ENCODE results near the gene RIPOR1. TPM values are rescaled to one million over a fixed set of nuclear protein-coding genes. Genes with fewer than 3 reads are reported as not detected.
A peak's percentile ranks its signal among the peaks of the same experiment; 100 is the strongest.
"Not testable (repeated sequence)": the region's sequence is repeated elsewhere in the genome, so short reads cannot be mapped to it uniquely, and the experiment has no call there.

Gene RIPOR1, protein sequence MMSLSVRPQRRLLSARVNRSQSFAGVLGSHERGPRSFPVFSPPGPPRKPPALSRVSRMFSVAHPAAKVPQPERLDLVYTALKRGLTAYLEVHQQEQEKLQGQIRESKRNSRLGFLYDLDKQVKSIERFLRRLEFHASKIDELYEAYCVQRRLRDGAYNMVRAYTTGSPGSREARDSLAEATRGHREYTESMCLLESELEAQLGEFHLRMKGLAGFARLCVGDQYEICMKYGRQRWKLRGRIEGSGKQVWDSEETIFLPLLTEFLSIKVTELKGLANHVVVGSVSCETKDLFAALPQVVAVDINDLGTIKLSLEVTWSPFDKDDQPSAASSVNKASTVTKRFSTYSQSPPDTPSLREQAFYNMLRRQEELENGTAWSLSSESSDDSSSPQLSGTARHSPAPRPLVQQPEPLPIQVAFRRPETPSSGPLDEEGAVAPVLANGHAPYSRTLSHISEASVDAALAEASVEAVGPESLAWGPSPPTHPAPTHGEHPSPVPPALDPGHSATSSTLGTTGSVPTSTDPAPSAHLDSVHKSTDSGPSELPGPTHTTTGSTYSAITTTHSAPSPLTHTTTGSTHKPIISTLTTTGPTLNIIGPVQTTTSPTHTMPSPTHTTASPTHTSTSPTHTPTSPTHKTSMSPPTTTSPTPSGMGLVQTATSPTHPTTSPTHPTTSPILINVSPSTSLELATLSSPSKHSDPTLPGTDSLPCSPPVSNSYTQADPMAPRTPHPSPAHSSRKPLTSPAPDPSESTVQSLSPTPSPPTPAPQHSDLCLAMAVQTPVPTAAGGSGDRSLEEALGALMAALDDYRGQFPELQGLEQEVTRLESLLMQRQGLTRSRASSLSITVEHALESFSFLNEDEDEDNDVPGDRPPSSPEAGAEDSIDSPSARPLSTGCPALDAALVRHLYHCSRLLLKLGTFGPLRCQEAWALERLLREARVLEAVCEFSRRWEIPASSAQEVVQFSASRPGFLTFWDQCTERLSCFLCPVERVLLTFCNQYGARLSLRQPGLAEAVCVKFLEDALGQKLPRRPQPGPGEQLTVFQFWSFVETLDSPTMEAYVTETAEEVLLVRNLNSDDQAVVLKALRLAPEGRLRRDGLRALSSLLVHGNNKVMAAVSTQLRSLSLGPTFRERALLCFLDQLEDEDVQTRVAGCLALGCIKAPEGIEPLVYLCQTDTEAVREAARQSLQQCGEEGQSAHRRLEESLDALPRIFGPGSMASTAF
- 132 and 181 TPM in 2 replicates for total RNA-seq

DNA sequence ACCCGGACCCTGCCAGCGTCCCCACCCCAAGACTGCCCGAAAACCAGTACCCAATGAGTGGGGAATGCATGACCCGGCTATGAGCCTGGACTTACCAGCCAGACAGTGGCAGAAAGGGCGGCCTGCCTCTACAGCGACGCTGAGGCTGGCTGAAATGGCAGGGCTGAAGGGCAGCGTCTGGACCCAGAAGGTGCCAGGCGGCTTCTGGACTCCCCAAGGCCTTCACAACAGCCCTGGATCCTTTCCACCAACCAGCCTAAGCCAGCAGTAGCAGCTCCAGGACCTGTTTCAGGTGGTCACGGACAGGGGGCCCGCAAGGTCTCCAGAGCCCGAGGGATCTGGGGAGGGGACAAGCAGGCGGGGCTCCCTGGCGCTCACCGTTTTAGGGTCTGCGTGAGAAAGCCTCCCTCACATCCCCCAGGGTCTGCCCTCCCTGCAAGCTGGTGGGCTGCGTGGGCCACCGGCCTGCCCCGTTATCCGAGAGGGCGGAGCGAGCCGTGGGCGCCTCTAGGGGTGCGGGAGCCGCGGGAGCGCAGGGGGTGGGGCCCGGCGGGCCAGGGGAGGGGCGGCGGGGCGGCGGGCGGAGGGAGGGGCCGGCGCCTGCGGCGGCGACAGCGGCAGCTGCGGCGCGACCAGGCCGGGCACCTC is at the start of gene RIPOR1:
Gene RIPOR1, plus strand, starts transcription at position 608 of the 648 bp plus-strand sequence. CDS start 9,618 bp downstream, outside the sequence.
- DNase-seq (ENCODE audit: extremely low read depth, low read depth, low spot score): no peak

DNA sequence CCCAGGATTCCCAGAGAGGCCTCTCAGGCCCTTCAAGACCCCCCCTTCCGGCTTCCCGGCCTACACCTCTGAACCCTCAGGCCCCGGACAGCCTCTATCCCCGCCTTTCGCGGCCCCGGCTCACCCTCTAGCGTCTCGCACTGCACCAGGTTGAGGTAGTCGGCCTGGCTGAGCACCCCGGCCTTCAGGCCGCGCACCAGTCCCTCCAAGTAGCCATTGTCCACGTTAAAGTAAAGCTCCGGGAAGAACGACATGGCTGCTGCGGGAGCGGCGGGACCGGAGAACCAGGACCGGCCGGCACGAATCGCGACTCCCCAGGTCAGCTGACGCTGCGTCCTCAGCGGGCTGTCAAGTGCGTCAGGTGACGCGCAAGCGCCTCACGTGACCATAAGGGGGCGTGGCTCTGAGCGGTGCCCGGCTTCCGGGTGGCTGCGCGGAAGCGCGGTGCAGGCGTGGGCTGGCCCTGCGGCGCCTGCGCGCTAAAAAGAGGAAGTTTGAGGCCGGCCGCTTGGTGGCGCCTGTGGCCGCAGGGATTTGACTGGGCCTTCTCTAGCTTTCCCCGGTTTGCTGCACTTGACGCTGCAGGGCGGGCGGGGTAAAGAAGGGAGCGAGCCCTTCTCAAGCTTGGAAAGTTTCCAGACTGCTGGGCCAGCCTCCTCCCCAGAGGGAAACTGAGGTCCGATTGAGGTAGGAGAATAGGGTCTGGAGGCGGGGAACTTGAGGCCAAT is 47.6 kb upstream of the RIPOR1 start, which contains the start of gene ATP6V0D1:
Gene ATP6V0D1, minus strand, starts transcription at position 325 of the 728 bp plus-strand sequence. Its CDS starts 71 bp downstream, at position 254.
- peak; percentile 76 for DNase-seq (ENCODE audit: extremely low read depth, low read depth, low spot score)

DNA sequence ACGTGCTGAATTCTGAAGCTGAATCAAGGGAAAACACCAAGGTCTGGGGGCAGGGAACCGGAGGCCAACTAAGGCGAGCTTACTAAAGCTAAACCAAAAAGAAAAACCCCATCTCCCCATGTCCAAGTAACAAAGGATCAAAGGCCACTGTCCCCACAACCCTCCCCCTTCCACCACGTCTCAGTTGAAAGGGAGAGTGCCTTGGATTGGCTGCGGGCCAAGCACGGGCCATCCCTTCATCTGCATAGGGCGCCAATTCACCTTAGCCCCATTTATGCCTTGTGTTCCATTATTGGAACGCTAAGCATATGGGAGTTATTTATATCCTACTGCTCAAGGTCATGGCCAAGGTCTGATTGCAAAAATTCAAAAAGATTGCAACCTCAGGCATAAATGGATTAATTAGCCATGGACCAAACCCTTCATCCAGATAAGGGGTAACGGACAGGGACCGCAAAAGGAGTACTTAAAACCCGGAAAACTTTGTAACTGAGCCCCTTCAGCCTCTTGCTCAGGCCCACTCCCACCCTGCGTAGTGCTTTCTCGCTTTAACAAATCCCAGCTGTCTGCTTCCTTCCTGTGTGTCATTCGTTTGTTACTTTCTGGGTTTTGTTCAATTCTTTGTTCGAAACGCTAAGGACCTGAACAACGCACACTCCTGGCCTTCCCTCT is 46.9 kb upstream of the RIPOR1 start:
- no peak for DNase-seq (ENCODE audit: extremely low read depth, low read depth, low spot score)

DNA sequence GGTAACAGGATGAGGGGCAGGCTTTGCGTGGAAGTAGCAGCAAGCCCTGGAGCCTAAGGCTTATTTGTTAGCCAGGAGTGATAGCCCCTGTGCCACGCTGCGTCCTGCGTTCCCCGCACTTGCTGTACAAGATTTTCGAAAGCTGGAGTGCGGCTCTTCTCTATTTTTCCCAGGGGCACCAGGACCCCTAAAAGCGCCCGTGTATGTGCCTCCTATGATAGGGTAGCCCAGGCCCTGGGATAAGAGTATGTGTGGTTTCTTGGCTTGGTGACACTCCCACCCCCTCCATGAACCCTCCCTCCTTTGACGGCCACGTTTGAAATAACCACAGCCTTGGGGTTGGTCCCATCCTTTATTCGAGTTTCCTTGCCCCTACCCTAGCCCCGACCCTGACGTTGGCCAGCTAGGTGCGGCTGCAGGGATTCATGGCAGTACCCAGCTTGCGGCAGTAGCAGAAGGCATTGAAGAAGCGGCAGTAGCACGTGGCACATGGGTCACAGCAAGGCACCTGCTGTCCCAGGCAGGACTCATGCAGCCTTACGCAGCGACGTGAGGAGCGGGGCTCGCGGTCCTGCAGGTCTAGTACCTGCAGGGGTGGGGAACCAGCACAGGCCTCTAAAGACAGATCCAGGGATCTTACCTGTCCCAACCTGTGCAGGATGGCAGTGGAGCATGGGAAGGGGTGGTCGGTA is 46.2 kb upstream of the RIPOR1 start:
- no peak for DNase-seq (ENCODE audit: extremely low read depth, low read depth, low spot score)

DNA sequence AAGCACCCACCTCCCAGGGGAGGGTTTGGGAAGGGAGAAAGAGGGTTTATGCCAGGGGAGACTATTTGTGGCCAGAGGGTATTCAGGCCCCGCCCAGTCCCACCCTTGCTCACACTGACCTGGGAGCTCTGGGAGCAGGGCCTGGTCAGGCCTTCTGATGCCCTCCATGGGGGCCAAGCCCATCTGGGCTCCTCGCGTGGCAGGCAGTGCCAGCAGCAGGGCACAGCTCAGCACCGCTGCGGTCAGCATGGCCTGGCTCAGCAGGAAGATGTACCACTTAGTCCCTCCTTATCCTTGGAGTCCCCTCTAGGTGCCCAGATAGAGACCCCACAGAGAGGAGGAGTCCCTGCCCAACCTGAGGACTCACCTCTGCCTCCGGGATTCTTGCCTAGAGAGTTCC is 45.5 kb upstream of the RIPOR1 start, which contains the start of gene AGRP:
Gene AGRP, minus strand, starts transcription at position 398 of the 400 bp plus-strand sequence. Its CDS starts 149 bp downstream, at position 249.
- DNase-seq (ENCODE audit: extremely low read depth, low read depth, low spot score): no peak

DNA sequence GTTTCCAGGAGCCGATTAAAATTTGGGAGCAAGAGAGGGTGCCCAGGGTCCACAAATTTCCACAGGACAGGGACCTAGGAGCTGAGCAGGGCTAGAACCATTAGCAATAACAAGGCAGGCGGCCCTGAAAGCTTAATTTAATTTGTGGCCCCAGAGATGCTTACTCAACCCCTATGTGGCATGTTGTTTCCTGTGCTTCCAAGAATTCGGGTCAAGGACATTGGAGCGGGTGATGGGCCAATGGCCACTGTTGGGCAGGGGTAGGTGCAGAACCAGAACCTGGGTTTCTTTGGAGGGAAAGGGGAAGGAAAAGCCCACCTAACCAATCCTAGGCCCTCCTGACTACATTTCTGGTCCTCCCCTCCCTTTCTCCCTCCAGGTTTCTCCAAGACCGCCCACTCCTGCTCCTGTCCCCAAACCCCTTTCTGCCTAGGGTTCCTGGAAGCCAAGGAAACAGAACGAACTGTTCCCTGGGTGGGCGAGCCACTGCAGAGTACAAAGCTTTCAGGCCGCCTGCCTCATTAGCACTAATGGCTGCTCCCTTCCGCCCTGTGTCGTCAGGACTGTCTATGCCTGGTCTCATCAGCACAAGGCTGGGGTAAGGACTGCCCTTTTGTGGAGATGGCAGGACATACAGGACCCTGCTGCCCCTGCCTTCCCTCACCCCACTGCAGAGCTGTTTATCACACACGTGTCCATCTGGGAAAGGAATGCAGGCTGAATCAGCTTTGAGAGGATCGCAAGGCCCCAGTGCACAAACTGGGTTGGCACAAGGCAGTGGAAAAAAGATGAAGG is 44.7 kb upstream of the RIPOR1 start:
- no peak for DNase-seq (ENCODE audit: extremely low read depth, low read depth, low spot score)

DNA sequence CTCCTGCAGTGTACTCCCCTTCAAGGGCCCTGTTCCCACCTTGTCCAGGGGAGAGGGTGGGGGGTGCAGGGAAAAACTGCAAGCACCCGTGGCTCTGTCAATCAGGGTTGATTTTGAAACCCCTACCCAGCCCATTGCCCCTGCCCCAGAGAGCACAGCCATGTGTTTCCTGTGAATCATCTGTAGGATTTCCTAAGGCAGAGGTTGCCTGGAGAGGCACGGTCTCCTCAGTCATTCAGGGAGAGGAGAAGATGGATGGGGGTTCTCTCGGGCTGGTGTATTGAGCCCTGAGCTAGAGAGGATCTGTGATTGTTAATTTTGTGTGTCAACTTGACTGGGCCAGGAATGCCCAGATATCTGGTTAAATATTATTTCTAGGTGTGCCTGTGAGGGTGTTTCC is 41.8 kb upstream of the RIPOR1 start:
- DNase-seq (ENCODE audit: extremely low read depth, low read depth, low spot score): no peak

DNA sequence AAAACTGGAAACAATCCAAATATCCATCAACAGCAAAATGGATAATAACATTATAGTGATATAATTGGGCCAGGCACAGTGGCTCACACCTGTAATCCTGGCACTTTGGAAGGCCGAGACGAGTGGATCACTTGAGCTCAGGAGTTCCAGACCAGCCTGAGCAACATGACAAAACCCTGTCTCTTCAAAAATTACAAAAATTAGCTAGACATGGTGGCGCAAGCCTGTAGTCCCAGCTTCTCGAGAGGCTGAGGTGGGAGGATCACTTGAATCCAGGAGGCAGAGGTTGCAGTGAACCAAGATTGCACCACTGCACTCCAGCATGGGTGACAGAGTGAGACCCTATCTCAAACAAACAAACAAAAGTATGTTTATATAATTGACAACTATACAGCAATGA is 41.1 kb upstream of the RIPOR1 start:
- not testable (repeated sequence) for DNase-seq (ENCODE audit: extremely low read depth, low read depth, low spot score)

DNA sequence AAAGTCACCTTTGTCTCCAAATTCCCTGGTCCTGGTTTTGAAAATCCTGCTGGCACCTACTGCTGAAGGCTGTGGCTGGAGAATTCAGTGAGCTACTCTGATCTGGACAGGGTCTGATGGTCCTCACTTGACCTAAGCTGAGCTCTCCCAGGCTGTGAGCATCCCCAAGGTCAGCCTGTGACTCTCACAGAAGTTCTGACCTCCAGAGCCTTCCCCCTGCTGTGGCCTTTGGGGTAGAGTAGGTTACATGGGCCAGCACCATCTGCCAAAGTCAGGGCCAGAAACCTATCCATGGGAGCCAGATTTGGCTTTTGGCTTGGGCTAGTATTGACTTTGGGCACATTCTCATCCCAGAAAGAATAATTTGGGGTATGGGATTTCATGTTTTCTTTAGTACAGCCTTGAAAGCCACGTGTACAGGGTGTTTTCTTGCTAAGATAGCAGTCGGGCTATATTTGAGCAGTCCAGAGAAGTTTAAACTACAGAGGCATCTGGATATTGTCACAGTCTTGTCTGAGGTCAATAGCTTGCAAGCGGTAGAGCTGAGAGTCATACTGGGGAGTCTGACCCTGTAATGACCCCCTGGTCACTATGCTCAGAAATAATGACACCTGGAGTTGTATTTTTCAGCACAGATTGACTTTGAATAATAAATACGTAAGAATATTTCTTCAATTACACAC is 39.1 kb upstream of the RIPOR1 start:
- no peak for DNase-seq (ENCODE audit: extremely low read depth, low read depth, low spot score)

DNA sequence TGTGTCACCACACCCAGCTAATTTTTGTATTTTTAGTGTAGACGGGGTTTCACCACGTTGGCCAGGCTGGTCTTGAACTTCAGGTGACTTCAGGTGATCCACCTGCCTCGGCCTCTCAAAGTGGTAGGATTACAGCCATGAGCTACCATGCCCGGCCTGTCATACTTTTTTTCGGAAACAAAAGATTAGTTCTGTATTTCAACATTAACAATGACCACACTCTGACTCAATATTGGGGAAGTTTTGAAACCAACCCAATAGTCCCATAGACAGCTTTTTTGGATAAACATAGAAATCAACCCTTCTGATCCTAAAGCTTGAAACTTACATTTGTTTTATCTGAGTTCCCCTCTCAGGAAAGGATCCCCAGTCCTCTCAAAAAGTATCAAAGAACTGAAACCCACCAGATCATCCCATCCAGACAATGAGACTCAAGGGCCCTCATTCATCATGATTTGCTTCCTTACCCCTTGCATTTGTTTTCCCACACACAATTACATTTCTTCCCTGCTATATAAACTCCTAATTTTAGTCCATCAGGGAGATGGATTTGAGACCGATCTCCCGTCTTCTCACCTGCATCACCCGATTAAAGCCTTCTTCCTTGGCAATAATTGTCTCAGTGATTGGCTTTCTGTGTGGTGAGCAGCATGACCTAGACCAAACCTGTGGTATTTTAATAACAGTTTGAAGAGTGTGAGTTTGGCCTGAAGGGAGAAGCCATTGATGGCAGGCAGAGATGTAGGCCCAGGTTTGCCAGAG is 38.1 kb upstream of the RIPOR1 start:
- DNase-seq (ENCODE audit: extremely low read depth, low read depth, low spot score): no peak

DNA sequence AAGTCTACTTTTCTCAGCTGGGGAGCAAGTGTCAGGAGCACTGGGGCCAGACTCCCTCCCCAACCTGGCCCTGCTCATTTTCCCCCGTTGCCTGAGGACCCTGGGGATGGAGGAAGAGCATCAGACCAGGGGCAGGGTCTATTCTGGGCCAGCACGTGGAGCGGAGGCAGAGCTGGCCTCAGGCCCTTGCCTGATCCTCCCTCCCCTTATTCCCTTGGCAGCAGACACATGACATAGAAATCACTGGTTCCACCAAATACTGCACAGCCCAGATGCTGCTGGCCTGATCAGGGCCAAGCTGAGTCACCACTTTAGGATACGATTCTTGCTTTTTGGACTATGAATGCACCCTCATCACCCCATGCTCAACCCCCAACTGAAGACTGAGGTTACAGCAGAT is 29.5 kb upstream of the RIPOR1 start:
- no peak for DNase-seq (ENCODE audit: extremely low read depth, low read depth, low spot score)

DNA sequence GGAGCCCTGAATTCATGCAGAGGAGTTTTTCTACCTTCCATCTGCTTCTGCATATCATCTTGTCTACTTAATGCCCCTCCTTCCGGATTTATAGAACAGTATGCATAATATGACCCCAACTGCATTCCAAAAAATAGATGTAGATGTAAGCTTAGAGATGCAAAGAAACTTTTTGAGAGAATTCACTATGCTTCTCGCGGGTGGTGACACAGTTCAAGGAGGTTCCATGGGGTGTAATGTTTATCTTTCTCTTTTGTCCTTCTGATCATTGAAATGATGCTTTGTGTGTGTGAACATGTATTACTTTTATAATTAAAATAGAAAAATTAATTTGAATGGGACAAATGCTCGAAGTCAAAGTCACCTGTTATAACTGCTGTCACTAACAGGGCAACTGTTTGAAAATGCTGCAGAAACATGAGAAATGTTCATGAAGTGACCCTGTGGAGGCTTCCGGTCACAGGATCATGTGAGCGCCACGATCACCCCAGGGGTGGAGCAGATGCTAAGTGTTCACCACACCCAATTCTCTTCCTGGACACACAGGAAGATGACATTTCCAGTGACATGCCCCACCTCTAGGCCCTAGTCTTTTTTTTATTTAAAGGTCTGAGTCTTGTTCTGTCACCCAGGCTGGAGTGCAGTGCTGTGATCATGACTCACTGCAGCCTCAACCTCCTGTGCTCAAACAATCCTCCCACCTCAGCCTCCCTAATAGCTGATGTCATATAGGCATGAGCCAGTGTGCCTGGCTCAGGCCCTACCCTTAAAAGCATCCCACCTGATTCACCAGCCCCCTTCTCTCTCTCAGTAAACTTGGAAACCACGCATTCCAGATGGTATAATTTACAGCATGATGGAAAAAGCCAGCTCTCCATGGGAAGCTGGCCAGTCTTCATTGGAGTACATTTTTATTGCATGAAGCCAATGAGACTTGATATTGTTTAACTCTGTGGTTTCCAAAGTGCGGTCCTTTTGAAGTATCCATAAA is 24.3 kb upstream of the RIPOR1 start:
- no peak for DNase-seq (ENCODE audit: extremely low read depth, low read depth, low spot score)

DNA sequence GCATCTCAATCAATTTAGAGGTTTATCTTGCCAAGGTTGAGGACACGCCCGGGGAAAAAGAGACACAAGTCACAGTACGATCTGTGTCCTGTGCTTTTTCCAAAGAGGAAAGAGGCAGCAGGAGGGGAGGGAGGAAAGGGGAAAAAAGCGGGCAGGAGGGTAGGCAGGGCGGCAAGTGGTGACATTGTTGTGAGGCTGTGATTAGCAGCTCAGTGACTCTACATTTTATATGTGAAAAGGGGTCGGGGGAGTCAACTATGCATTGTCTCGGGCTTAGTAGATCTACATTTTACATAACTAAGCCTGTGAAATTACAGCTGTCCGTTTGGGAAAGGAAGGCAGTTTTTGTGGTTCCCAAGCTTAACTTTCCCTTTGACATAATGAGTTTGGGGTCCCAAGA is 22.2 kb upstream of the RIPOR1 start:
- no peak for DNase-seq (ENCODE audit: extremely low read depth, low read depth, low spot score)

DNA sequence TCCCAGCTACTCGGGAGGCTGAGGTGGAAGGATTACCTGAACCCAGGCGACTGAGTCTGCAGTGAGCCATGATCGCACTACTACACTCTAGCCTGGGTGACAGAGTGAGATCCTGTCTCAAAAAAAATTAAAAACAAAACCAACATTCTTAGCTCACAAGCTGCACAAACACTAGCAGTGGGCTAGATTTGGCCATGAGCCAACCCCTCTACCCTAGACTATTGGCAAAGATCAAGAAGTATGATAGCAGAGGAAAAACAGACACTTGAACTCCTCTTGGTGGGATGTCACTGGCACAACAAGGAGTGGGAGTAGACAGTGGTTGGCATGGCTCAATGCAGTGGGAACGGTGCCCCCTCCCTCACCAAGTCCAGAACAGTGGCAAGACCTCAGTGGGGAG is 19.6 kb upstream of the RIPOR1 start:
- no peak for DNase-seq (ENCODE audit: extremely low read depth, low read depth, low spot score)

DNA sequence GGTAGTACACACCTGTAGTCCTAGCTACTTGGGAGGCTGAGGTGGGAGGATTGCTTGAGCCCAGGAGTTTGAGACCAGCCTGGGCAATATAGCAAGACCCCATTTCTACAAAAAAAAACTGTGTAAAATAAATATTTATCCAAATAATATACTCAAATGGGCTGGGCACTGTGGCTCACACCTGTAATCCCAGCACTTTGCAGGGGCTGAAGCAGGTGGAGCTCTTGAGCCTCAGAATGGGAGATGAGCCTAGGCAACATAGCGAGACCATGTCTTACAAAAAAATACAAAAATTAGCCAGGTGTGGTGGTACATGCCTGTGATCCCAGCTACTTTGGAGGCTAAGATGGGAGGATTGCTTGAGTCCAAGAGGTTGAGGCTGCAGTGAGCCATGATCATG is 14.7 kb upstream of the RIPOR1 start:
- not testable (repeated sequence) for DNase-seq (ENCODE audit: extremely low read depth, low read depth, low spot score)
